Measurements from ENCODE around the gene CUBN. TPM values are rescaled to one million over a fixed set of nuclear protein-coding genes. Genes with fewer than 3 reads are reported as not detected.

CUBN gene
- total RNA-seq, 2 experiments from 2014 or later: 7.9 to 9.2 TPM

GRCh38 chr10:17098012-17098411 lies 31.6 kb downstream of the CUBN start:
- Histone ChIP-seq H3K4me3 (ENCODE audit: low read length) (no peak overlapping the region), H3K4me1 (ENCODE audit: insufficient read depth, low read length) (no peaks in the 10 kb centered on the region), H3K36me3 (ENCODE audit: insufficient read depth, low read length) (no peaks in the 10 kb centered on the region), H3K9me3 (ENCODE audit: control insufficient read depth in 1 of 2, insufficient read depth in 1 of 2, low read length in 2 of 2) (peaks cover 0 to 4% of the 10 kb centered on the region in 2 experiments), H3K27ac (ENCODE audit: low read depth in 1 of 2, low read length in 2 of 2) (no peak overlapping the region), H3K27me3 (ENCODE audit: control insufficient read depth in 1 of 2, insufficient read depth in 2 of 2, low read length in 2 of 2) (no peaks in the 10 kb centered on the region)
- intact Hi-C loops (cut with DNase I, micrococcal nuclease): no loop called here
- DNase-seq (no peak), ATAC-seq (ENCODE audit: poor library complexity) (no peak)
- Mint-ChIP-seq H3K36me3 (ENCODE audit: low read depth) (peaks cover 35% of the 10 kb centered on the region), H3K4me1 (ENCODE audit: low read depth) (no peaks in the 10 kb centered on the region), H3K27me3 (no peaks in the 10 kb centered on the region), H3K27ac (no peak overlapping the region), H3K4me3 (no peak overlapping the region), H3K9me3 (peaks cover 4% of the 10 kb centered on the region)
- CTCF ChIA-PET: interaction anchor here (0.6 kb wide), 1 partner anchor 23 kb away, joined by 3 read pairs; no protein-coding TSS in a partner anchor
- TF ChIP-seq, protein P1, sequence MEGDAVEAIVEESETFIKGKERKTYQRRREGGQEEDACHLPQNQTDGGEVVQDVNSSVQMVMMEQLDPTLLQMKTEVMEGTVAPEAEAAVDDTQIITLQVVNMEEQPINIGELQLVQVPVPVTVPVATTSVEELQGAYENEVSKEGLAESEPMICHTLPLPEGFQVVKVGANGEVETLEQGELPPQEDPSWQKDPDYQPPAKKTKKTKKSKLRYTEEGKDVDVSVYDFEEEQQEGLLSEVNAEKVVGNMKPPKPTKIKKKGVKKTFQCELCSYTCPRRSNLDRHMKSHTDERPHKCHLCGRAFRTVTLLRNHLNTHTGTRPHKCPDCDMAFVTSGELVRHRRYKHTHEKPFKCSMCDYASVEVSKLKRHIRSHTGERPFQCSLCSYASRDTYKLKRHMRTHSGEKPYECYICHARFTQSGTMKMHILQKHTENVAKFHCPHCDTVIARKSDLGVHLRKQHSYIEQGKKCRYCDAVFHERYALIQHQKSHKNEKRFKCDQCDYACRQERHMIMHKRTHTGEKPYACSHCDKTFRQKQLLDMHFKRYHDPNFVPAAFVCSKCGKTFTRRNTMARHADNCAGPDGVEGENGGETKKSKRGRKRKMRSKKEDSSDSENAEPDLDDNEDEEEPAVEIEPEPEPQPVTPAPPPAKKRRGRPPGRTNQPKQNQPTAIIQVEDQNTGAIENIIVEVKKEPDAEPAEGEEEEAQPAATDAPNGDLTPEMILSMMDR (IDR thresholded peaks at IDR 0.05): no peak
- POLR2A ChIA-PET: no interaction called here

DNA sequence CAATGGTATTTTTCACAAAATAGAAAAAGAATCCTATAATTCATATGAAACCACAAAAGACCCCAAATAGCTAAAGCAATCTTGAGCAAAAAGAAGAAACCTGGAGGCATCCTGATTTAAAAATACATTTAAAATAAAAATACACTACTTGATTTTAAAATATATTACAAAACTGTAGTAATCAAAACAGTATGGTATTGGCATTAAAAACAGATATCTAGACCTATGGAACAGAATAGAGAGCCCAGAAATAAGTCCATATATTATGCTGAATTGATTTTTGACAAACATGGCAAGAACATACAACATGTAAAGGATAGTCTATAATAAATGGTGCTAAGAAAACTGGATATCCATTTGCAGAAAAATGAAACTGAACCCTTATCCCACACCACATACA lies 34.8 kb downstream of the CUBN start:
- Histone ChIP-seq H3K27ac (ENCODE audit: low read depth in 1 of 2, low read length in 2 of 2) (no peak overlapping the region), H3K9me3 (ENCODE audit: control insufficient read depth in 1 of 2, insufficient read depth in 1 of 2, low read length in 2 of 2) (peaks cover 0 to 4% of the 10 kb centered on the region in 2 experiments), H3K27me3 (ENCODE audit: control insufficient read depth in 1 of 2, insufficient read depth in 2 of 2, low read length in 2 of 2) (no peaks in the 10 kb centered on the region), H3K4me1 (ENCODE audit: insufficient read depth, low read length) (no peaks in the 10 kb centered on the region), H3K4me3 (ENCODE audit: low read length) (no peak overlapping the region), H3K36me3 (ENCODE audit: insufficient read depth, low read length) (no peaks in the 10 kb centered on the region)
- ChIA-PET CTCF (no interaction called here), POLR2A (no interaction called here)
- intact Hi-C loops (cut with DNase I, micrococcal nuclease): no loop called here
- Mint-ChIP-seq H3K4me3 (no peak overlapping the region), H3K27ac (no peak overlapping the region), H3K9me3 (peaks cover 4% of the 10 kb centered on the region), H3K4me1 (ENCODE audit: low read depth) (no peaks in the 10 kb centered on the region), H3K27me3 (no peaks in the 10 kb centered on the region), H3K36me3 (ENCODE audit: low read depth) (peaks cover 38% of the 10 kb centered on the region)
- ATAC-seq (ENCODE audit: poor library complexity): no peak
- TF ChIP-seq, protein P1 (IDR thresholded peaks at IDR 0.05): no peak
- no peak for DNase-seq

GRCh38 chr10:17092986-17093803 lies 36.4 kb downstream of the CUBN start:
- intact Hi-C loops (cut with DNase I, micrococcal nuclease): no loop called here
- DNase-seq (no peak), ATAC-seq (ENCODE audit: poor library complexity) (no peak)
- no peaks in the 10 kb centered on the region for H3K27me3 ChIP-seq (ENCODE audit: control insufficient read depth in 1 of 2, insufficient read depth in 2 of 2, low read length in 2 of 2)
- Mint-ChIP-seq H3K9me3 (peaks cover 4% of the 10 kb centered on the region), H3K27me3 (no peaks in the 10 kb centered on the region), H3K4me1 (ENCODE audit: low read depth) (no peaks in the 10 kb centered on the region), H3K27ac (no peak overlapping the region), H3K4me3 (no peak overlapping the region), H3K36me3 (ENCODE audit: low read depth) (peaks cover 35% of the 10 kb centered on the region)
- ChIA-PET POLR2A (no interaction called here), CTCF (no interaction called here)
- H3K4me1 ChIP-seq (ENCODE audit: insufficient read depth, low read length): no peaks in the 10 kb centered on the region
- H3K36me3 ChIP-seq (ENCODE audit: insufficient read depth, low read length): no peaks in the 10 kb centered on the region
- H3K4me3 ChIP-seq (ENCODE audit: low read length): no peak overlapping the region
- peaks cover 0 to 4% of the 10 kb centered on the region in 2 experiments for H3K9me3 ChIP-seq (ENCODE audit: control insufficient read depth in 1 of 2, insufficient read depth in 1 of 2, low read length in 2 of 2)
- no peak overlapping the region for H3K27ac ChIP-seq (ENCODE audit: low read depth in 1 of 2, low read length in 2 of 2)
- TF ChIP-seq, protein P1 (IDR thresholded peaks at IDR 0.05): no peak

All from CD4-positive, alpha-beta T cell (primary cell).